GM12873 (cell line): ENCODE measurements around the gene PLAC9.

Experiments
- CTCF ChIP-seq: IDR thresholded peaks from 2 replicates; pipeline ENCODE4 v1.5.1; 2012; ENCODE audit warnings: low read depth, mild to moderate bottlenecking, moderate library complexity, low read length, control low read depth; ENCODE audit not compliant: insufficient read depth; ENCODE audit errors: missing control alignments

PLAC9 gene

GRCh38 chr10:80132299-80133139 lies at the start of gene PLAC9:
Gene PLAC9, plus strand, starts transcription at chr10:80132730. Its CDS starts 33 bp downstream, at chr10:80132763.
- no peak for TF ChIP-seq CTCF

- no peak for TF ChIP-seq CTCF
These were observed 42.4 kb upstream of the PLAC9 start for GRCh38 chr10:80090121-80090520.

- no peak for TF ChIP-seq CTCF
These were observed 38.3 kb upstream of the PLAC9 start for GRCh38 chr10:80094231-80094630.

- no peak for TF ChIP-seq CTCF
These were observed 32.4 kb upstream of the PLAC9 start for GRCh38 chr10:80100116-80100515.

- no peak for TF ChIP-seq CTCF
These were observed 31.5 kb upstream of the PLAC9 start for GRCh38 chr10:80100861-80101695.

GRCh38 chr10:80104066-80104926 lies 28.2 kb upstream of the PLAC9 start:
- TF ChIP-seq CTCF, result no peak
